Activated CD4-positive, alpha-beta T cell treated with anti-CD3 and anti-CD28 coated beads for 24 hours (primary cell): ENCODE measurements around the gene ATF1.
"Not testable (repeated sequence)": the region's sequence is repeated elsewhere in the genome, so short reads cannot be mapped to it uniquely, and the experiment has no call there.

Experiments
- DNase-seq, 2 donors: peaks; one replicate each; pipeline ENCODE4 v3.0.0-alpha.2; 2020; ENCODE audit warnings: low read depth in 2 of 2

The ATF1 gene

GRCh38 chr12:50799908-50800307 lies 36.0 kb downstream of the ATF1 start:
- no peak for DNase-seq

GRCh38 chr12:50803230-50803875 lies 39.5 kb downstream of the ATF1 start:
- DNase-seq = no peak

GRCh38 chr12:50806176-50806575 lies 42.3 kb downstream of the ATF1 start:
- no peak for DNase-seq

- DNase-seq = not testable (repeated sequence)
Measured at GRCh38 chr12:50809131-50809530, 45.2 kb downstream of the ATF1 start.

GRCh38 chr12:50814921-50815320 lies 51.0 kb downstream of the ATF1 start:
- DNase-seq = not testable (repeated sequence)

GRCh38 chr12:50820177-50820576 lies 56.3 kb downstream of the ATF1 start:
- DNase-seq = no peak

- DNase-seq = no peak
Measured at GRCh38 chr12:50822082-50822481, 58.2 kb downstream of the ATF1 start.

GRCh38 chr12:50823724-50824123 lies 59.8 kb downstream of the ATF1 start:
- not testable (repeated sequence) for DNase-seq

- no peak for DNase-seq
Measured at GRCh38 chr12:50824914-50825313, 61.0 kb downstream of the ATF1 start.

- DNase-seq = no peak
Measured at GRCh38 chr12:50825372-50825838, 61.5 kb downstream of the ATF1 start.

- no peak for DNase-seq
Measured at GRCh38 chr12:50828121-50828520, 64.2 kb downstream of the ATF1 start.

GRCh38 chr12:50828886-50829285 lies 65.0 kb downstream of the ATF1 start:
- DNase-seq = no peak

- not testable (repeated sequence) for DNase-seq
Measured at GRCh38 chr12:50833801-50834200, 69.9 kb downstream of the ATF1 start.

GRCh38 chr12:50839042-50839441 lies 75.1 kb downstream of the ATF1 start:
- DNase-seq = no peak

- no peak for DNase-seq
Measured at GRCh38 chr12:50840809-50841487, 77.0 kb downstream of the ATF1 start.

GRCh38 chr12:50841716-50842531 lies 78.0 kb downstream of the ATF1 start:
- no peak for DNase-seq

- DNase-seq = no peak
Measured at GRCh38 chr12:50842637-50843493, 79.0 kb downstream of the ATF1 start, which contains the start of gene TMPRSS12. Gene TMPRSS12 (plus strand): TSS chr12:50842926. CDS start chr12:50842965, 39 bp downstream.

- DNase-seq = no peak
Measured at GRCh38 chr12:50845021-50845647, 81.2 kb downstream of the ATF1 start.

- no peak for DNase-seq
Measured at GRCh38 chr12:50848963-50849362, 85.1 kb downstream of the ATF1 start.

GRCh38 chr12:50855218-50855617 lies 91.3 kb downstream of the ATF1 start:
- DNase-seq = not testable (repeated sequence)

- not testable (repeated sequence) for DNase-seq
Measured at GRCh38 chr12:50855679-50856078, 91.8 kb downstream of the ATF1 start.
